Inferior parietal cortex (tissue), 1 donor: ENCODE measurements around the gene SLC27A2.

ENCODE experiments used
- DNase-seq: peaks from one replicate; pipeline ENCODE4 v3.0.0-alpha.2; 2016; ENCODE audit errors: extremely low spot score

The SLC27A2 gene

GRCh38 chr15:50275908-50276307, 93.9 kb downstream of the SLC27A2 start:
- DNase-seq, result no peak

DNA sequence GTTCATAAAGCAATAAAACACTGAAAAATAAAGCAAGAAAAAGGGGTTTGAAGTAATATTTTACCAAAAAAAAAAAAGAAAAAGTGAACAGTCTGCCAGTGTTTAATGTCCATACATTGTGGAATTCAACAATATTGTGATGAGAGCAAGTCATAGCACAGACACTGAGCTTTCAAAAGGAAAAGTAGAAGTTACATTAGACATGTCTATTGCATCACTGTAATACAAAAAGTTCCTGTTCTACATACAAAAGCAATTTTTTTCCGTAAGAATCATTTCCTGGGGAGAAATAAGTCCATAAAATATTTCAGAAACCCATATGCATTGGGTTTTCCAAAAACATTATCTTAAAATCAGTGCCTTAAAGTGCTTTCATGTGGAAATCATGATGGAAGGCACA, 95.4 kb downstream of the SLC27A2 start:
- no peak for DNase-seq

DNA sequence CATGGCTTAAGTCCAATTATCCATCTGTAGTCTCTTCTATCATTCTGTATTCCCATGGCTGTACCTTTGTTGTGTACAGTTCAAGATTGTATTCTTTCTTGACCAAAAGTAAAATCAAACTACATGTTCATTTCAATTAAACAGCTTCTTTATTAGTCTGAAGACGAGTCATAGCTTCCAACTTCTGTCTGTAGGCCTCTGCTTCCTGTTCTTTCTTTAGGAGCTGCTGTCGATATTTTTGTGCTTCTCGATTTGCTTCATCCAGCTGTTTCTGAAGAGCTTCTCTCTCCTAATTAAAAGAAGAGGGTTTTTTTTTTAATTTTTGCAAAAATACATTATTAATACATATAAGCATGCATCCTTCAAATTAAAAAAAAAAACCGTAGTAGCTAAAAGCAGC, 96.5 kb downstream of the SLC27A2 start:
- DNase-seq, result no peak

- DNase-seq, result no peak
Measured at GRCh38 chr15:50280271-50280670, 98.3 kb downstream of the SLC27A2 start.

GRCh38 chr15:50281427-50281826, 99.4 kb downstream of the SLC27A2 start:
- DNase-seq, result no peak
